Muscle layer of duodenum (tissue), 2 donors: ENCODE measurements around the gene EIF2B2.

ENCODE experiments used
- H3K27ac ChIP-seq: one replicate; pipeline ENCODE4 v1.7.0; 2013; ENCODE audit warnings: mild to moderate bottlenecking, low read length
- H3K27me3 ChIP-seq: one replicate; pipeline ENCODE4 v1.7.0; 2013; ENCODE audit warnings: low read depth, mild to moderate bottlenecking, control low read depth, low read length
- H3K36me3 ChIP-seq, 2 donors: one replicate each; pipeline ENCODE4 v1.7.0; 2013; ENCODE audit warnings: low read length in 2 of 2, control low read depth in 1 of 2, mild to moderate bottlenecking in 1 of 2; ENCODE audit not compliant: insufficient read depth in 2 of 2, control insufficient read depth in 1 of 2
- H3K4me1 ChIP-seq, 2 donors: one replicate each; pipeline ENCODE4 v1.7.0; 2013; ENCODE audit warnings: low read length in 2 of 2, mild to moderate bottlenecking in 2 of 2, control low read depth in 1 of 2, moderate library complexity in 1 of 2; ENCODE audit not compliant: insufficient read depth in 2 of 2, control insufficient read depth in 1 of 2
- H3K4me3 ChIP-seq, 2 donors: one replicate each; pipeline ENCODE4 v1.7.0; 2013; ENCODE audit warnings: low read length in 2 of 2, low read depth in 1 of 2, mild to moderate bottlenecking in 1 of 2
- H3K9me3 ChIP-seq, 2 donors: one replicate each; pipeline ENCODE4 v1.7.0; 2013; ENCODE audit warnings: low read length in 2 of 2, control low read depth in 1 of 2, mild to moderate bottlenecking in 1 of 2; ENCODE audit not compliant: control insufficient read depth in 1 of 2
- donor health status: healthy.

EIF2B2 gene

GRCh38 chr14:74975059-74975810 is 27.5 kb upstream of the EIF2B2 start:
- H3K9me3 ChIP-seq: no peaks in the 10 kb centered on the region
- no peak overlapping the region for H3K27ac ChIP-seq

GRCh38 chr14:74976264-74977113 is 26.2 kb upstream of the EIF2B2 start:
- Histone ChIP-seq H3K27ac (no peak overlapping the region), H3K4me3 (no peak overlapping the region), H3K36me3 (no peaks in the 10 kb centered on the region), H3K4me1 (peaks cover 0 to 8% of the 10 kb centered on the region in 2 donors), H3K9me3 (no peaks in the 10 kb centered on the region), H3K27me3 (no peaks in the 10 kb centered on the region)

More at GRCh38 chr14:74975059-74975810, 27.5 kb upstream of the EIF2B2 start:
- H3K4me1 ChIP-seq: peaks cover 0 to 8% of the 10 kb centered on the region in 2 donors
- H3K4me3 ChIP-seq: no peak overlapping the region
- H3K36me3 ChIP-seq: no peaks in the 10 kb centered on the region
- no peaks in the 10 kb centered on the region for H3K27me3 ChIP-seq

GRCh38 chr14:74977164-74977900 is 25.4 kb upstream of the EIF2B2 start:
- Histone ChIP-seq H3K27ac (no peak overlapping the region), H3K36me3 (no peaks in the 10 kb centered on the region), H3K4me1 (peaks cover 0 to 8% of the 10 kb centered on the region in 2 donors)

GRCh38 chr14:74977901-74978385 is 24.8 kb upstream of the EIF2B2 start:
- no peaks in the 10 kb centered on the region for H3K36me3 ChIP-seq
- no peaks in the 10 kb centered on the region for H3K9me3 ChIP-seq
- no peak overlapping the region for H3K27ac ChIP-seq
- no peaks in the 10 kb centered on the region for H3K27me3 ChIP-seq
- no peak overlapping the region for H3K4me3 ChIP-seq
- peaks cover 0 to 8% of the 10 kb centered on the region in 2 donors for H3K4me1 ChIP-seq

More at GRCh38 chr14:74977164-74977900, 25.4 kb upstream of the EIF2B2 start:
- Histone ChIP-seq H3K4me3 (no peak overlapping the region), H3K9me3 (no peaks in the 10 kb centered on the region), H3K27me3 (no peaks in the 10 kb centered on the region)

- Histone ChIP-seq H3K9me3 (no peaks in the 10 kb centered on the region), H3K4me1 (peaks cover 0 to 8% of the 10 kb centered on the region in 2 donors), H3K27me3 (no peaks in the 10 kb centered on the region), H3K27ac (no peak overlapping the region), H3K4me3 (no peak overlapping the region), H3K36me3 (no peaks in the 10 kb centered on the region)
Observed at GRCh38 chr14:74978416-74978947, 24.2 kb upstream of the EIF2B2 start.

GRCh38 chr14:74979029-74979428 is 23.7 kb upstream of the EIF2B2 start:
- Histone ChIP-seq H3K27ac (no peak overlapping the region), H3K27me3 (no peaks in the 10 kb centered on the region), H3K4me1 (peaks cover 0 to 8% of the 10 kb centered on the region in 2 donors), H3K36me3 (no peaks in the 10 kb centered on the region), H3K4me3 (no peak overlapping the region), H3K9me3 (no peaks in the 10 kb centered on the region)

- Histone ChIP-seq H3K27ac (no peak overlapping the region), H3K4me3 (no peak overlapping the region), H3K4me1 (peaks cover 0 to 2% of the 10 kb centered on the region in 2 donors)
Observed at GRCh38 chr14:74979442-74980397, 23.0 kb upstream of the EIF2B2 start.

GRCh38 chr14:74980398-74980730 is 22.4 kb upstream of the EIF2B2 start:
- no peak overlapping the region for H3K27ac ChIP-seq
- no peaks in the 10 kb centered on the region for H3K27me3 ChIP-seq
- H3K4me3 ChIP-seq: no peak overlapping the region
- H3K9me3 ChIP-seq: no peaks in the 10 kb centered on the region
- H3K4me1 ChIP-seq: no peaks in the 10 kb centered on the region
- H3K36me3 ChIP-seq: no peaks in the 10 kb centered on the region

More at GRCh38 chr14:74979442-74980397, 23.0 kb upstream of the EIF2B2 start:
- Histone ChIP-seq H3K27me3 (no peaks in the 10 kb centered on the region), H3K36me3 (no peaks in the 10 kb centered on the region), H3K9me3 (no peaks in the 10 kb centered on the region)

GRCh38 chr14:74980731-74981461 is 21.8 kb upstream of the EIF2B2 start:
- no peaks in the 10 kb centered on the region for H3K4me1 ChIP-seq
- no peak overlapping the region for H3K4me3 ChIP-seq
- no peaks in the 10 kb centered on the region for H3K9me3 ChIP-seq
- H3K27ac ChIP-seq: no peak overlapping the region
- H3K36me3 ChIP-seq: no peaks in the 10 kb centered on the region
- no peaks in the 10 kb centered on the region for H3K27me3 ChIP-seq

- no peaks in the 10 kb centered on the region for H3K36me3 ChIP-seq
- H3K4me1 ChIP-seq: no peaks in the 10 kb centered on the region
- no peaks in the 10 kb centered on the region for H3K9me3 ChIP-seq
- H3K27ac ChIP-seq: no peak overlapping the region
- H3K4me3 ChIP-seq: no peak overlapping the region
- no peaks in the 10 kb centered on the region for H3K27me3 ChIP-seq
Observed at GRCh38 chr14:74981462-74981782, 21.3 kb upstream of the EIF2B2 start.
